ENCODE results near the gene SHANK2.

SHANK2 gene

DNA sequence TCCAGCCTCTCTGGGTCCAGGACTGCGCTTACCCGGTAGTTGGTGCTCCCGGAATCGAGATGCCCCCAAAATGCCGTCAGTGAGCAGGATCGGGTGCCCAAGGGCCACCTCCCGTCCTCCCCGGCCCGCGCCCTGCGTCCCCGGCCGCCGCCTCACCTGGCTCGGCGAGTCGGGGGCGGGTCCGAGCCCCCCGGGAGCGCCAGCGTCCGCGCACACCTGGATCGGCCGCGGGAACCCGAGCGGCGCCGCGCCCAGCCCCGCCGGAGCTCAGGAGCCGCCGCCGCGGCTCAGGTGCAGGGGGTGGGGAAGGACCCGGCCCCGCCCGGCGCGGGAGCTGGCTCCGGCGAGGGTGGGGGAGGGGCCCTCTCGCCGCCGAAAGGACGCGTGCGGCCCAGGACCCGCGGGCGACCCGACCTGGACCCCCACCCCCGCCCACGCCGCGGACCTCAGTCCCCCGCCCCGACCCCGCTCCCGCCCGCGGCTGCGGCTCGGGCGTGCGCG is at the start of gene SHANK2:
Gene SHANK2, minus strand, starts transcription at position 309 of the 501 bp plus-strand sequence. CDS start 105,251 bp downstream, outside the sequence.
- no peak for DNase-seq (ENCODE audit: low read depth in 2 of 2)

DNA sequence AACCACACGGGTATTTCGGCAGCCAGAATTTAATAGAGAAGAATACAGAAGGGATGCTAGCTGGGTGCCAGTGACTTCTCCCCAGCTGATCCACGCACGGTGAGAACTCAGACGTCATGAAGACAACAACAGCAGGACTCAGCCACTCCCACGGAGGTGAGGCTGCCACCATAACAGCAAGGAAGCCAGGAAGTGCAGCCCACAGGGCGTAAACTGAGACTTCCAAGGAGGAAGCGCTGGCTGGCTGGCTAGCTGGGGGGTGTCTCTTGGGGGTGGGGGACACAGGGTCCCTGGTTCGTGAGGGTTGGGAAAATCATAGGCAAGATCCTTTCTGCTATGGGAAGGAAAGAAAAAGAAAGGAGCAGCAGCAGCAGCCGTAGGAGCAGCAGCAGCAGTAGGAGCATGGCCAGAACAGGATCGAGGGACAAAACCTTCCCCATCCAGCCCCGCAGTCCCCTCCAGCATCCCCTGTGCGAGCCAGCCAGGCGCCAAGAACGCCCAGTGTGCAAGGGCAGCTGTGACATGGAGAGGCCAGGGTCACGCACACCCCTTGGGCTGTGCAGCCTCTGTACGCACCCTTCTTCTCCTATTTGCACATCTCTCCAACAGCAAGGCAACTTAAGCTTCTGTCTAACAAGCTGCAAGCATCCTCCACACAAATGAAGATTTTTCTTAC is 49.6 kb upstream of the SHANK2 start:
- DNase-seq (ENCODE audit: low read depth in 2 of 2): no peak

DNA sequence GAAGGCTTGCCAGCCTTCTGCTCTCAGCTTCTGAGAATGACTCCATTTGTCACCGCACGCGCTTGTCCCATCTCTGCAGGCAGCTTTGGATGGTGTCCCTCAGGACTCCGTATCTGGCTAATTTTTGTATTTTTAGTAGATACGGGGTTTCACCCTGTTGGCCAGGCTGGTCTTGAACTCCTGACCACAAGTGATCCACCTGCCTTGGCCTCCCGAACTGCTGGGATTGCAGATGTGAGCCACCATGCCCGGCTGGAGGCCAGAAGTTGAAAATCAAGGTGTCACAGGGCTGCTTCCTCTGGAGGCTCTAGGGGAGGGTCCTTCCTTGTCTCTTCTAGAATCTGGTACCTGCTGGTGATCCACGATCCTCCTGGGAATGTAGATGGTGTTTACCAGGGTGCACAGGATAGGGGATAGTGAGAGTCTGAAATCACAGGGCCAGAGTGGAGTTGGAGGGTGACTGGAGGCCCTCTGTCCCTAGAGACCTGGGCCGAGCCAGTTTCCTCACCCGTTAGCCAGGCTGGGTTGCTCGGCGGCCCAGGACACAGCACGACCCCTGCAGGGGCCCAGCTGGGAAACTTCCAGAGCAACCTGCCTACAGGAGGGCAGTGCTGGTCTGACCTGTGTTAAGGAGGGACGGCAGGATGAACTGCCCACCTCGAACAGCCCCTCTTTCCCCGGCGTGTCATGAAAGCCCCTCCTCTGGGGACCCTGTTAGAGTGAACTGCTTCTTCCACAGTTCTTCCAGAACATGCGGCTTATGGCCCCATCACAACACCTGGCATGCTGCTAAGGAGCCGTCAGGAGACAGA is 48.9 kb upstream of the SHANK2 start:
- no peak for DNase-seq (ENCODE audit: low read depth in 2 of 2)

DNA sequence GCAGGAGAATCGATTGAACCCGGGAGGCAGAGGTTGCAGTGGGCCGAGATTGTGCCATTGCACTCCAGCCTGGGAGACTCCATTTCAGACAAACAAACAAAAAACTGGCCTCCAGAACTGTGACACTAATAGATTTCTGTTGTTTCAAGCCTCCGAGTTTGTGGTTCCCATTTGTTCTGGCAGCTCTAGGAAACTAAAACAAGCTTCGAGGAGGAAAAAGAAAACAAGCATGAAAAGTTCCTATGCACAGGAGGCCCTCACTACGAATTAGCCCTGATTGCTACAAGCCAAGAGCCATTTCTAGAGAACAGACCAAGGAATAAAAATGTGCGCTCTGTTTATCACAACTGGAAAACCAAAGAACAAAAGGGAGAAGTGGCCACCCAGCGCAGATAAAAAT is 47.8 kb upstream of the SHANK2 start:
- DNase-seq (ENCODE audit: low read depth in 2 of 2): no peak

DNA sequence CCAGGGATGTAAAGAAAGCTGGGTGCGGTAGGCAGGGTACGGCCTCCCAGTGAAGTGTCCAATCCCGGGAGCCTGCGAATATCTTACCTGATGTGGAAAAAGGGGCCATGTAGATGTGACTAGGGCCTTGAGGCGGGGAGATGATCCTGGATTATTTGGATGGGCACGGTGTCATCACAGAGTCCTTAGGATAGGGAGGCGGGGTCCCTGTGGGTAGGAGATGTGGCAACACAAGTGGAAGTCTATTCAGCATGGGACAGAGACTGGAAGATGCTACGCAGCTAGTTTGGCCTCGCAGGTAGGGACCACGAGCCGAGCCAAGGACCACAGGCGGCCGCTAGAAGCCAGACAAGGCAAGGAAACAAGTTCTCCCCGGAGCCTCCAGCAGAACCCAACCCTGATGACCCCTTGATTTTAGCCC is 46.4 kb upstream of the SHANK2 start:
- DNase-seq (ENCODE audit: low read depth in 2 of 2): no peak

GRCh38 chr11:71298016-71298550 is 45.7 kb upstream of the SHANK2 start:
- DNase-seq (ENCODE audit: low read depth in 2 of 2): no peak

- DNase-seq (ENCODE audit: low read depth in 2 of 2): no peak
Observed at GRCh38 chr11:71294846-71295600, 42.6 kb upstream of the SHANK2 start.

DNA sequence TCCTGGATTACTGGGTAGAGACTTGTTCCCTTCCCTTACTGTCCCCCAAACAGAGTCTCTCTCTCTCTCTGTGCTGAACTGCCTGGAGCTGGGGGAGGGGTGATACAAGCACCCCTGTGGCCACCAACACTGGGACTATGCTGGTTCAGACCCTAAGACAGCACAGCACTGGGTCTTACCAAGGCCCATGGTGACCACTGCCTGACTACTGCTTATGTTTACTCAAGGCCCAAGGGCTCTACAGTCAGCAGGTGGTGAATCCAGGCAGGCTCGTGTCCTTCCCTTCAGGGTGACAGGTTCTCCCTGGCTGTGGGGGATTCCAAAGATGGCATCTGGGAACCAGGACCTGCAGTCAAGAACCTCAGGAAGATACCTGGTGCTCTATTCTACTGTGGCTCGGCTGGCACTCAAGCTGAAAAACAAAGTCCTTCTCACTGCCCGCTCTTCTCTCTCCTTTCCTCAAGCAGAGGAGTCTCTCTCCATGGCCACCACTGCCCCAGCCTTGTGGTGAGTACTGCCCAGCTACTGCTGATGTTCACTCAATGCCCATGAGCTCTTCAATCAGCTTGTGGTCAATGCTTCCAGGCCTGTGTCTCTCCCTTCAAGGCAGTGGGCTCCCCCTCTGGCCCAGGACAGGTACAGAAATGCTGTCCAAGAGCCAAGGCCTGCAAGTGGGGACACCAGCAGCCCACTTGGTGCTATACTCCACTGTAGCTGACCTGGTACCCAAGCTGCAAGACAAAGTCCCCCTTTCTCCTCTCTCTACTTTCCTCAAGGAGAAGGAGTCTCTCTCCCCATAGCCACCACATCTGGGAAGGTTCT is 41.8 kb upstream of the SHANK2 start:
- DNase-seq (ENCODE audit: low read depth in 2 of 2): no peak

- no peak for DNase-seq (ENCODE audit: low read depth in 2 of 2)
Observed at GRCh38 chr11:71286701-71287643, 34.6 kb upstream of the SHANK2 start.

DNA sequence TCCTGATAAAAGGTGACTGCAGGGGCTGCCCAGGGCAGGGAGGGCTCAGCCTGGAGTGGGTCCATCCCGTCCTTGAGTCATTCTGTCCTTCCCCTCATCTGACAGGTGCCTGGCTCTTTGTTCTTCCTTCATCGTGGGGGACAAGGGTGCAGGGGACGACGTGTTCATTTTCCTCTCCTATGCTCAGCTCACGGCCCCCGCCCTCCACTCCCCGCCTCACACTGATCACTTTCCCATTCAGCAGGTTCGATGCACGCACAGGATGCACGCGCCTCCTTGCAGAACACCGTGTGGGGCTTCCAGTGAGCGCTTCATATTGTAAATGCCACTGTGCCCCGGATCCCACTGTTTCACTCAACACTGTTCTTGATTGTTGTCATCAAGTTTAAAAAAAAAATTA is 32.7 kb upstream of the SHANK2 start:
- DNase-seq (ENCODE audit: low read depth in 2 of 2): no peak

- DNase-seq (ENCODE audit: low read depth in 2 of 2): no peak
Observed at GRCh38 chr11:71284525-71285092, 32.2 kb upstream of the SHANK2 start.

DNA sequence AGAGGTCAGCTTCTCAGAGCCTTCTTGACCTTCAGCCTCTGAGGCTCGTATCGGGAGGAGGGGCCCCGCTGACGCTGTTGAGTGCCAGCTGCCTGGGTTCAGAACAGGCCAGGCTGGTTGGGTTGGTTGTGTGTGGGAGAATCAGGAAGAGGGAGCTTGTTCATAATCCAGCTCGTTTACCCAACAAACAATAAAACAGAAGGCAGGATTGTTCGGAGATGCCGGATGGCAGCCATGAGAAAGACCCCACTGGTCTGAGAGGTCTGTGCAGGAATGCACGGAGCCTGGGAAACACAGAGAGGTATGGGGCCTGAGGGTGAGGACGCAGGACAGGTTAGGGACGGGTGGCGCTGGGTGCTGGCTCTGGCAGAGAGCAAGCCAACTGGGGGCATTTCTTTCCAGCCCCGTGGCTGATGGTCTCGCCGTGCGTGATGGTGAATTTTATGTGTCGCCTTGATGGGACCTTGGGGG is 31.6 kb upstream of the SHANK2 start:
- no peak for DNase-seq (ENCODE audit: low read depth in 2 of 2)

DNA sequence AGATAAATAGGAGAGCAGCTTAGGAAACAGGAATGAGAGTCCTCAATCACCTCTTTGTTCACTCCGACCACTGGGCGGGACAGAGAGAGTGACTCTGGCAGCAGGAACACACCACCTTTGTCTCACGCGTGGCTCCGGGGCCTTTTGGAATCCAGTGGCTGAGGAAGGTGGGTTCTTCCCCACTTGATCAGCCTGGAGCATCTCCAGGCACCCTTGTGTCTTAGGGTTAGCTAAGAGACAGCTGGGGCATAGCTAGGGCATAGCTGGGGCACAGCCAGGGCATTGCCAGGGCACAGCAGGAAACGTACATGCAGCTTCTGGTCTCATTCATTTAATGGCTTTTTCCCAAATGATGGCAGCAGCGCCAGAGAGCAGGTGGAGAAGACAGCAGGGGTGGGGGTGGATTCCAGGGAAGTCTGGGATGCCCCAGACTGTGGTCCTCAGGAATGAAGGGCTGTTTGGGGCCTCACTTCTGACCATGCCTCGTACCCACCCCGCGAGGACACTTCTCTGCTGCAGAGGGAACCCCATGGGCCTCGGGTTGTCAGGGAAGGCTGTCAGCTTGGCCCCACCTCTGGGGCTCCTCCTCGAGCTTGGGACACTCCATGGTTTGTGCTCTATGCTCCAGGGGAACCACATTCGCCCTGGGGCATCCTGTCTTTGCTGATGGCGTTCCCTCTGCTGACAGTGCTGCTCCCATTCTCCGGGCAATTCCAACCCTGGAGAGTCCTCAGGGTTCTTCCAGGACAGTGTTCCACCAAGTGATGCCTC is 30.4 kb upstream of the SHANK2 start:
- no peak for DNase-seq (ENCODE audit: low read depth in 2 of 2)

DNA sequence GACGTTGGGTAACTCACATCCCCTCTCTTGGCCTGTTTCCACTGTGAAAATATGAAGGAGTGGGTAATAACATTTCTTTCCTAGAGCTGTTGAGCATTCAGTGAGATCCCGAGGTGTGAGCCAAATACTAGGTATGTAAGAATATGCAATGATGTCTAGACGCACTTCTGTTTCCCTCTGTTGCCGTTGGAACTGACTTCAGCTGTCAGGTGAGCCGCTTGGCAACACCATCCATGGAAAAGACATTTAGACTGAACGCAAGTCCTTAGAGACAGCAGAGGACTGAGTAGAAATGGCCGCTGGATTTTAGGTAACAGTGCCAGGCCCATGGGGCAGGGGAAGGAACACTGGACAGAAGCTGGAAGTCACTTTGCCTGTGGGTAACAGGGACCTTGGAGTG is 29.5 kb upstream of the SHANK2 start:
- no peak for DNase-seq (ENCODE audit: low read depth in 2 of 2)

- no peak for DNase-seq (ENCODE audit: low read depth in 2 of 2)
Observed at GRCh38 chr11:71281204-71281603, 28.8 kb upstream of the SHANK2 start.

DNA sequence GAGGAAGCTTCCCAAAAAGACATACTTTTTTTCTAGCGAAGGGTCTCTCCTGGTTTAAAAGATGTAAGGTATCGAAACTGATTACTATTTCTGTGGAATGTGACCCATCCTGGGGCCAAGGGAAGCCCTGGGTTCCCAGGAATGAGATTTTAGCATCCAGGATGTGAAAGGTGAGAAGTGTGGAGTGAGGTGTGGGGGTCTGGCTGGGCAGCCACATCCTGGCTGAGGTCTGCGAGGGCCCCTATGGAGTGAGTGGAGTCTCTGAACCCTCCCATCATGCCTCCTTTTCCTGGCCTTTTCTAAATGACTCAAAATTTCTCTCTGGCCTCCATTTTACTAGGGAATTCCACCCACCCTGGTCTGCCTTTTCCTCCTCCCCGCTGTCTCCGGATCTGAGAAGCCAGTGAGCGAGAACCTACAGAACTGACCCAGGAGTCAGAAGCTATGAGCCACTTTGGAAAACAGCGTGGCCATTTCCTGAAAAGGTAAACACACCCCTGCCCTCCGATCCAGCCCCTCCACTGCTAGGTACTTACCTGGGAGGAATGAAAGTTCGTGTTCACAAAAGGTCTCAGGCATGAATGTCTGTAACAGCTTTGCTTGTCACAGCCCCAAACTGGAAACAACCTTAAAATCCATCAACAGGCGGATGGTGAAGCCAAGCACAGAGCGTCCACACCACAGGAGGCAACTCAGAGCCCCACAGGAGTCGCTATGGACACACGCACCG is 27.7 kb upstream of the SHANK2 start:
- DNase-seq (ENCODE audit: low read depth in 2 of 2): no peak

- no peak for DNase-seq (ENCODE audit: low read depth in 2 of 2)
Observed at GRCh38 chr11:71272161-71272560, 19.8 kb upstream of the SHANK2 start.

Measured in stimulated activated CD8-positive, alpha-beta memory T cell treated with anti-CD3 and anti-CD28 coated beads, Interleukin-7, amount 100 ng/mL, for 1 hour (primary cell).